GM12891 (cell line): ENCODE data around the gene C1orf122.

Experiments used
- POLR2A ChIP-seq: IDR thresholded peaks from 2 replicates; pipeline ENCODE4 v1.6.1; 2011; ENCODE audit warnings: low read depth, low read length, control low read depth
- POLR2AphosphoS5 ChIP-seq: IDR thresholded peaks from 2 replicates; pipeline ENCODE4 v1.6.1; 2011; ENCODE audit warnings: low read depth, low read length, control low read depth
- POU2F2 ChIP-seq: IDR thresholded peaks from 2 replicates; pipeline ENCODE4 v1.6.1; 2011; ENCODE audit warnings: low read depth, mild to moderate bottlenecking, control low read depth, low read length, moderate library complexity
- SPI1 ChIP-seq: IDR thresholded peaks from 2 replicates; pipeline ENCODE4 v1.6.1; 2011; ENCODE audit warnings: low read depth, low read length, control low read depth
- TAF1 ChIP-seq: IDR thresholded peaks from 2 replicates; pipeline ENCODE4 v1.6.1; 2011; ENCODE audit warnings: low read depth, low read length, control low read depth

DNA sequence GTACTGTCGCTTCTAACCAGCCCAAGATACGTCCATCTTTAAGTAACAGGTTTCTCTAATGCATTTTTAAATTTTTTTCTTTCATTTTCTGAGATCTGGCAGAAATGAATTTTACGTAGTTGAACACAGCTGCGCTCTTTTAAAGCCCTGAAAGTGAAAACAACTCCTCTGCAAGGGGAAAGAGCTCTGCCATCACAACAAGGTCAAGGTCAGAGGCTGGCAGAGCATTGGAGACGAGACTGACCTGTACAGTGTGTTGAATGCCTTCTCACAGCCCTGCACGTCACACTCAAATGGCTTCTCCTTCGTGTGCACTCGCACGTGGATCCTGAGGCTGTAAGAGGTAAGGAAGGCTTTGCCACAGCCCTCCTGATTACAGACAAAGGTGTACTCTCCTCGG, 32.1 kb downstream of the C1orf122 start:
- TF ChIP-seq POLR2AphosphoS5 = no peak
- TF ChIP-seq POLR2A = no peak
- TF ChIP-seq TAF1 = no peak
- no peak for TF ChIP-seq POU2F2
- TF ChIP-seq SPI1 = no peak
